Calu3 (cell line): ENCODE measurements around the gene PKIG. TPM values are rescaled to one million over a fixed set of nuclear protein-coding genes. Genes with fewer than 3 reads are reported as not detected.

ENCODE experiments used
- BruUV-seq: library from RNA; stranded (reverse); fragments of 400-500 nt; replicated peaks from 2 replicates; lab custom pipeline; 2021; lab: Mats Ljungman, UMichigan
- CTCF ChIA-PET: fragments of 300-600 bp; sonication (Branson Sonifier 250); formaldehyde crosslinking; loops from one replicate; lab custom pipeline; 2022; ENCODE audit warnings: antibody characterized with exemption; lab: Charles Lee
- DNase-seq: peaks from one replicate; pipeline ENCODE4 v3.0.0; 2022
- H3K27ac Mint-ChIP-seq: one replicate; pipeline ENCODE4 v1.8.0; 2022; ENCODE audit warnings: mixed read lengths; ENCODE audit not compliant: unreplicated experiment
- H3K27me3 Mint-ChIP-seq: one replicate; pipeline ENCODE4 v1.8.0; 2022; ENCODE audit warnings: mixed read lengths; ENCODE audit not compliant: unreplicated experiment
- H3K36me3 Mint-ChIP-seq: one replicate; pipeline ENCODE4 v1.8.0; 2022; ENCODE audit warnings: mild to moderate bottlenecking, moderate library complexity, mixed read lengths; ENCODE audit not compliant: insufficient read depth, unreplicated experiment
- H3K4me1 Mint-ChIP-seq: one replicate; pipeline ENCODE4 v1.8.0; 2022; ENCODE audit warnings: mild to moderate bottlenecking, low read depth, mixed read lengths; ENCODE audit not compliant: unreplicated experiment
- H3K4me3 Mint-ChIP-seq: one replicate; pipeline ENCODE4 v1.8.0; 2022; ENCODE audit warnings: mild to moderate bottlenecking, low read depth, moderate library complexity, mixed read lengths; ENCODE audit not compliant: unreplicated experiment
- H3K9me3 Mint-ChIP-seq: one replicate; pipeline ENCODE4 v1.8.0; 2022; ENCODE audit warnings: low read depth, mixed read lengths; ENCODE audit not compliant: unreplicated experiment
- CTCF ChIP-seq: fragments of 200-600 bp; IDR thresholded peaks from one replicate; pipeline ENCODE4 v1.8.0; 2022; ENCODE audit warnings: antibody characterized with exemption; ENCODE audit not compliant: unreplicated experiment
- intact Hi-C: fragments of 100-400 bp; cut with micrococcal nuclease; formaldehyde crosslinking; loops from one replicate; pipeline ENCODE4 v1.10.0; 2022; ENCODE audit not compliant: unreplicated experiment
- total RNA-seq: library from RNA; stranded (reverse); gene quantifications from 2 replicates; pipeline ENCODE4 v1.2.3, GENCODE V29; 2022

The PKIG gene
- total RNA-seq, 1 experiment from 2014 or later = 6.6 TPM

- H3K27me3 Mint-ChIP-seq = peaks cover 41% of the 10 kb centered on the region
- CTCF ChIA-PET = no interaction called here
- intact Hi-C loops = no loop called here
Measured at GRCh38 chr20:44581515-44581914, 864 bp upstream of the PKIG start.

GRCh38 chr20:44583157-44583556 is 778 bp downstream of the PKIG start:
- no peaks in the 10 kb centered on the region for H3K4me1 Mint-ChIP-seq
- CTCF ChIA-PET = interaction anchor here (0.8 kb wide), 1 partner anchor 19 kb away, joined by 3 read pairs; no protein-coding TSS in a partner anchor

More at GRCh38 chr20:44581515-44581914, 864 bp upstream of the PKIG start:
- no peak for DNase-seq
- TF ChIP-seq CTCF = no peak
- H3K27ac Mint-ChIP-seq = no peak overlapping the region
- no TSS peak for BruUV-seq
- no peaks in the 10 kb centered on the region for H3K36me3 Mint-ChIP-seq
- H3K9me3 Mint-ChIP-seq = peaks cover 2% of the 10 kb centered on the region
- H3K4me1 Mint-ChIP-seq = peaks cover 3% of the 10 kb centered on the region
- H3K4me3 Mint-ChIP-seq = no peak overlapping the region

GRCh38 chr20:44584162-44584561 is 1.8 kb downstream of the PKIG start:
- H3K36me3 Mint-ChIP-seq = no peaks in the 10 kb centered on the region

More at GRCh38 chr20:44583157-44583556, 778 bp downstream of the PKIG start:
- no peak for TF ChIP-seq CTCF
- no peaks in the 10 kb centered on the region for H3K36me3 Mint-ChIP-seq
- intact Hi-C loops = no loop called here
- H3K4me3 Mint-ChIP-seq = no peak overlapping the region
- peaks cover 57% of the 10 kb centered on the region for H3K27me3 Mint-ChIP-seq
- no TSS peak for BruUV-seq
- DNase-seq = no peak
- H3K9me3 Mint-ChIP-seq = peaks cover 2% of the 10 kb centered on the region
- no peak overlapping the region for H3K27ac Mint-ChIP-seq

GRCh38 chr20:44585057-44585963 is 2.9 kb downstream of the PKIG start:
- BruUV-seq = no TSS peak
- H3K27ac Mint-ChIP-seq = no peak overlapping the region
- H3K4me3 Mint-ChIP-seq = no peak overlapping the region
- no peaks in the 10 kb centered on the region for H3K36me3 Mint-ChIP-seq
- H3K4me1 Mint-ChIP-seq = no peaks in the 10 kb centered on the region
- CTCF ChIA-PET = interaction anchor here (0.7 kb wide), 1 partner anchor 10 kb away, joined by 3 read pairs; no protein-coding TSS in a partner anchor
- intact Hi-C loops = no loop called here
- no peaks in the 10 kb centered on the region for H3K9me3 Mint-ChIP-seq
- DNase-seq = no peak
- no peak for TF ChIP-seq CTCF
- H3K27me3 Mint-ChIP-seq = peaks cover 62% of the 10 kb centered on the region

More at GRCh38 chr20:44584162-44584561, 1.8 kb downstream of the PKIG start:
- no peaks in the 10 kb centered on the region for H3K9me3 Mint-ChIP-seq
- no peak overlapping the region for H3K4me3 Mint-ChIP-seq
- TF ChIP-seq CTCF = no peak
- H3K4me1 Mint-ChIP-seq = no peaks in the 10 kb centered on the region
- H3K27me3 Mint-ChIP-seq = peaks cover 62% of the 10 kb centered on the region
- CTCF ChIA-PET = no interaction called here
- no TSS peak for BruUV-seq
- intact Hi-C loops = no loop called here
- no peak overlapping the region for H3K27ac Mint-ChIP-seq
- no peak for DNase-seq
